Daoy (cell line): ENCODE data around the gene SPOCK1. TPM values are rescaled to one million over a fixed set of nuclear protein-coding genes. Genes with fewer than 3 reads are reported as not detected.

ENCODE experiments used
- DNase-seq: peaks from one replicate; pipeline ENCODE4 v3.0.0-alpha.2; 2015; ENCODE audit warnings: low read depth
- total RNA-seq: library from RNA; depleted of rRNA; stranded (reverse); fragments of >200 nt; shearing (Covaris generic); gene quantifications from 2 replicates; pipeline ENCODE4 v1.2.3, GENCODE V29; 2014

SPOCK1 gene
- total RNA-seq, 1 experiment from 2014 or later, result 61.0 TPM

DNA sequence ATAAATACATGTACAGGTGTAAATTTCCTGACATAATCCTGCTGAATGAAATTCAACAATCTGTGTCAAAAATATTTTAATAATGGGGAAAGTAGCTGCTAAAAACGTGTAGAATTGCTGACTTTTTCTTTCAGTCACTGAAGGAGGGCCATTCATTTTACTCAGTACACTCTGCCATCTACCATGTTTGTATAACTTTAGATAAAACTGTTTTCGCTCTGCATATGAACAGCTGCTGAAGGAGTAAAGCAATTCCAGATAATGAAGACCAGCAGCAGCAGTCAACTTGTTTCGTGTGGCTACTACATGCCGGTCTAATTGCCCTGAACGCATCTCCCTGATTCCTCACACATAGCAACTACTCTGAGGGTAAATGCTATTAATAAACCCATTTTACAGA lies 380.5 kb downstream of the SPOCK1 start:
- DNase-seq, result no peak

DNA sequence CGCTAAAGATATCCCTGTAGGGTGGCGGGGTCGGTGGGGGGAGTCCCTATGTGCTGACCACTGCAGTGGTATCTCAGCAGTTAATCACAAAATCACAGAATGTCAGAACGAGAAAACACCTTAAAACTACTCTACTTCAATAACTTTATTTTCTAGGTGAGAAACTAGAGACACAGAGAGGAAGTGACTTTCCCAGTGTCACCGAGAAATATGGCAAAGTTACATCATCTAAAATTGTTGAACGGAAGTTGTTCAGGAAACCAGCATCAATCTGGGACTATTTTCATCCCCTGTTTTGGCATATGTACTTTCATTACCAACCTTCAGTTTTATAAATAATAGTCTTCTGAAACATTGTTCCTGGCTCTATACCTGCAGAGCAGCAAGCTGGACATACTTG lies 384.0 kb downstream of the SPOCK1 start:
- DNase-seq, result no peak

DNA sequence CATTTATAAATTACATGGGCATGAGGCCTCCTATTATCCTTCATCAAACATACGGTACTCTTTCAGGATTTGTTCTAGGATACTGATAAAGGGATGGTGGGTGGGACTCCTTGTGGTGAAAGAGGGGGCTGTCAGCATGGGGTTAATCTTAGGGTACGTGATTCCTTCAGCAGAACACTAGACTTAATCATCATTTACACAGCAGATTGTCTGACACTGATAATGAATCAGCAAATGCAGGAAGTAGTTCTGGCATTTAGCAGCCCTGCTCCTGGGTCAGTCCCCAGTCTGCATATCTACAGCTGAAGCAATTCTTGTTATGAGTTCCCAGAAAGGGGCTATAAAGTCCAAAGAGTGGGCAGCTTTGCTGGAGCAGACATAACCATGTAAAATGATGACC lies 384.6 kb downstream of the SPOCK1 start:
- peak; percentile 49 for DNase-seq

DNA sequence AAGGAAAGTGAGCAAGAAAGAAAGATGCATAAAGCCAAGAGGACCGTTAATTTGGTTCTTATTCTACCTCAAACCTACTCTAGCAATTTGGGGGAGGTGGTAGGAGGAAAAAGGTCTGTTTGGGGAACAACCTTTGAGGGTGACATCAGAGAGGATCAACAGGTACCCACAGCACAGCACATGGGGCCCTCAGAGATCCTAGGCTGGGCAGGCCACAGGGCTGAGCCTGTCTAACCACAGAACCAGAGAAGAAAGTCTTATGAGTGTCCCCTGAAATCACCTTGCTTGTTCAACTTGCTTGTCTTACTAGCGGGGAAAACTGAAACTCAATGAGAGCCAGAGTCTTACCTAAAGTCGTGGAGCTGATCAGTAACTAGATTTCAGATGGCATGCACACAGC lies 385.2 kb downstream of the SPOCK1 start:
- DNase-seq, result no peak

GRCh38 chr5:137113161-137113560 lies 386.0 kb downstream of the SPOCK1 start:
- no peak for DNase-seq

GRCh38 chr5:137105351-137106035 lies 393.6 kb downstream of the SPOCK1 start:
- DNase-seq, result no peak

GRCh38 chr5:137101544-137101943 lies 397.6 kb downstream of the SPOCK1 start:
- DNase-seq, result no peak

DNA sequence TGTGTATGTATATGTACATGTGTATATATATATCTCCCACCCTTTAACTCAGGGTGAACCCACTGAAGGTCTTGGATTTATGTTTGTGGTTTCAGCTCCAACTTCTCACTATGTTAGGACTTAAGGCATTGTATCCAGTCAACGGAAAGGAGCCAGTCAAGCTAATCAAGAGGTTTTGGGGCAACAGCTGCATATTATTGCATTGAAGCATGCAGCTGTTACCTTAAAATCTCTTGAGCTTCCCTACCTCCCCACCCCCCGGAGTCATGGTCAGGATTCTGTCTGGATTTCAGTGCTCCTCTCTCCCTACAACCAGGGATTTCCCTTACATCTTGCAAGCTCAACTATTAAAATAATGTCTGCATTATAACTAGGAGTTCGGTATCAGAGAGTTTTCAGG lies 399.5 kb downstream of the SPOCK1 start:
- DNase-seq, result no peak

DNA sequence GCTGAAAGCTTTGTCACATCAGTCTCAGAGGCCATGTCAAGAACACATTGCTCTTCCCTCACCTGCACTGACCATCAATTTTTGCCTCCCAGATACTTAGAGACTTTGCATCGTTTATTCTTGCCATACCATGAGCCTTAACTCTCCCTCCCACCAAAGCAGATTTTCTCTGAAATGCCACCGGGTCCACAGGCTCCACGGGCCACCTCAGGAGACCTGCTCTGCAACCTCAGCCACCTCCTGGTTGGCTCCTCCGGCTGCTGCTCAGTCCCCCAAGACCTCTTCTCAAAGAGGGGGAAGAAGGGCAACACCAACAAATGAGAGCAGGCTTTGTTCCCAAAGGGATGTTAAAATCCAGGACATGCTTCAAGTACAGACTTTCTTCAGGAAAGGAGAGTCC lies 400.5 kb downstream of the SPOCK1 start:
- no peak for DNase-seq

GRCh38 chr5:137098238-137098637 lies 400.9 kb downstream of the SPOCK1 start:
- no peak for DNase-seq

- no peak for DNase-seq
Observed at GRCh38 chr5:137097203-137097602, 401.9 kb downstream of the SPOCK1 start.

GRCh38 chr5:137096149-137097103 lies 402.7 kb downstream of the SPOCK1 start:
- peak; percentile 68 for DNase-seq

- DNase-seq, result no peak
Observed at GRCh38 chr5:137095597-137095996, 403.5 kb downstream of the SPOCK1 start.

DNA sequence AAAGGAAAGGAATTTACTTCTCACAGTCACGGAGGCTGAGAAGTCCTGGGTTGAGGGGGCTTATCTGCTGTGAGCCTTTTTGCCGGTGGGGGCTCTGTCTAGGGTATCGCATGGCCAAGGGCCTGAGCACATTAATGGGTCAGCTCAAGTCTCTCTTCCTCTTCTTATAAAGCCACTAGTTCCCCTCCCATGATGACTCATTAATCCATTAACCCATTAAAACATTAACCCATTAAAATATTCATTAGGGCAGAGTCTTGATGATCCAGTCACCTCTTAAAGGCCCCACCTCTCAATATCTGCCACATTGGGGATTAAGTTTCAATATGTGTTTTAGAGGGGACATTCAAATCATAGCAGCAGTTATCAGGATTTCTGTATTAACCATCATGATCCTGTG lies 406.3 kb downstream of the SPOCK1 start:
- DNase-seq, result no peak

- DNase-seq, result peak; percentile 60
Observed at GRCh38 chr5:137091472-137091871, 407.7 kb downstream of the SPOCK1 start.

DNA sequence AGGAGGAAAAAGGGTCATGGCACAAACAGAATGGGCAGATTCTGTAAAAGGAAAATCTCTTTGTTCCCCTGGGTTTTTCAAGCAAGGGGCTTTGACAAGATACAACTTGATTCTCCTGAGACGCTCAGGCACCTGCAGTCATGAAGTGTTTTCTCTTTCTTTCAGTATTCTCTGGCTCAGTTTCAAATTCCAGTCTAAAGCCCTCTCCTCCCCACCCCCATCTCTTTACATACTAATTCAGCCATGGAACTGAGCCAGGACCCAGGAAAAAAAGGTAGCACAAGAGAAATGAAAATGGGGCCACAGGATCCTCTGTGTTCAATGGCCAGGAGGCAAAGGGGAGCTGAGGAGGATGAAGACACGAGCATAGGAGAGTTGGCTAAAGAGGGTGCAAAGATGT lies 408.4 kb downstream of the SPOCK1 start:
- DNase-seq, result no peak

DNA sequence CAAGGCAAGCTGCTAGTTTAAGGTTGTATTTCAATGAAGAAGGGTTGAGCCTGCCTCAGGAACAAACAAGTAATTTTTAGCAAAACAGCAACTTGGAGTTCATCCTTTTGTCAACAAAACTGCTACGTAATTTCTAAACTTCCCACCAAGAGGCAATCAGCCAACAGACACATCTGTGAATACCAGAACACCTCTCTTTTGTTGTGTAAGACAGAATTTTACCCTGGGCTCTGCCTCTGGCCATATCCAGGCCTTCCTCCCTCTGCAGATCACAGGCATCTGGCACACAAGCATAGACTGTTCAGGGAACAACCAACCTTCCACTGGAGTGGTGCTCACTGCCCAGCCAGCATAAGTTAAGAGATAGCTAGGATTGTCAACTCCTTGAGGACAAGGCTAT lies 409.0 kb downstream of the SPOCK1 start:
- no peak for DNase-seq

- no peak for DNase-seq
Observed at GRCh38 chr5:137088175-137088574, 411.0 kb downstream of the SPOCK1 start.

DNA sequence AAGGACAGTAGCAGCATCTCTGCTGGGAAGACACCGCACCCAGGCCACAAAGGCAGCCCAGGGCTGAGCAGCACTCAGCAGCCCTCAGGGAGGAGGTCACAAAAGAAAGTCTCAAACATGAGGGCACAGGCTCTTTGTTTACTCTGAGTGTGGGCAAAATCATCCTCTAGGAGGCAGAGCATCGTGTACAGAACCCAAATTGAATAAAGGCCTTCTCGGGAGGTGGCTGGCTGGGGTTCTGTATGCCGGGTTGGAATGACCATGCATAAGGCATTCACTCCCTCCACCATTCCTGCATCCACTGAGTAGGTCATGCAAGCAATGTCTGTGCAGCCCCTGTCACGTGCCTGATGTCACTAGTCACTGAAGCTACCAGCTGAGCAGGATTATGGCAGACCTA lies 412.8 kb downstream of the SPOCK1 start:
- DNase-seq, result no peak

DNA sequence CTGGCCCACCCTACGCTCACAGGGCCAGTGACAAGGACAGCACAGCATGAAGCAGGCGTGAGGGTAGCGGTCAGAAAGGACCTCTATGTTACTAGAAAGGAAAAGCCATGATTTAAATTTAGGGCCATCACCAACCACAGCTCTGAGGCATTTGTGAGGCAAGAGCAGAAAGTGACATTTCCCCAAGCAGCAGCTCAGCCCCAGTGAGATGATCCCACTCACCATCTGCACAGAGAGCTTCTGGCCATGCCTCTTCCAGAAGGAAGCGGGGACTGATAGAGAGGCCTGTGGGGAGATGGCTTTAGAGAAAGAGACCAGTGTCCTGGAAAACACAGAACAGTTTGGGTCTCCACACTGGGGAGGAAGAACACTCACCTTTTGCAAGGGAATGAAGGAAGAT lies 413.9 kb downstream of the SPOCK1 start:
- no peak for DNase-seq

- no peak for DNase-seq
Observed at GRCh38 chr5:137084016-137084415, 415.1 kb downstream of the SPOCK1 start.

GRCh38 chr5:137082951-137083350 lies 416.2 kb downstream of the SPOCK1 start:
- no peak for DNase-seq

GRCh38 chr5:137078171-137078665 lies 420.9 kb downstream of the SPOCK1 start:
- DNase-seq, result peak; percentile 90
